Astrocyte of the hippocampus (primary cell): ENCODE data around the gene EPHA10.
A peak's percentile ranks its signal among the peaks of the same experiment; 100 is the strongest.
"Not testable (repeated sequence)": the region's sequence is repeated elsewhere in the genome, so short reads cannot be mapped to it uniquely, and the experiment has no call there.

Experiments
- DNase-seq: peaks from one replicate; pipeline ENCODE4 v3.0.0; 2011; ENCODE audit warnings: low read depth, low spot score

EPHA10 gene

DNA sequence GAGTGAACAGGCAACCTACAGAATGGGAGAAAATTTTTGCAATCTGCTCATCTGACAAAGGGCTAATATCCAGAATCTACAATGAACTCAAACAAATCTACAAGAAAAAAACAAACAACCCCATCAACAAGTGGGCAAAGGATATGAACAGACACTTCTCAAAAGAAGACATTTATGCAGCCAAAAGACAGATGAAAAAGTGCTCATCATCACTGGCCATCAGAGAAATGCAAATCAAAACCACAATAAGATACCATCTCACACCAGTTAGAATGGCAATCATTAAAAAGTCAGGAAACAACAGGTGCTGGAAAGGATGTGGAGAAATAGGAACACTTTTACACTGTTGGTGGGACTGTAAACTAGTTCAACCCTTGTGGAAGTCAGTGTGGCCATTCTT lies 6.5 kb upstream of the EPHA10 start:
- DNase-seq: not testable (repeated sequence)

- no peak for DNase-seq
Observed at GRCh38 chr1:37767488-37767887, 2.6 kb upstream of the EPHA10 start.

- DNase-seq: no peak
Observed at GRCh38 chr1:37765916-37766664, 1.2 kb upstream of the EPHA10 start.

DNA sequence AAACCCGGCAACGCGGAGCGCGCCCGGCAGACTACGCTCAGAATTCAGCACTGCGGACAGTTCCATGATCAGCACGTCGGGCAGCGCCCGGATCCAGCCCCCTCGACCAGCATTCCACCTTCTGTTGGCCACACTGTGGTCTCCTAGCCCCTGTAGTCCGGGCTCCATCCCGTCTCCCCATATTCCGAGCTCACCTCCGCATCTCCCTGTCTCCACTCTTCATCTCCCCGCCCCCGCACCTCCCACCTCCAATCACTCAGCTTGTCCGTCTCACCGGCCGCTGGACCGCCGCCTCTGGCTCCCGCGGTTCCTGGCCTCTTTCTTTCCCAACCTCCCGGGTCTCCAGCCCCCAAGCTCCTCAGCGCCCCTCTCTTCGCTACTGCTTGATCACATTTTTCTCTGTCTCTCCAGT lies 500 bp downstream of the EPHA10 start:
- DNase-seq: peak; percentile 82

DNA sequence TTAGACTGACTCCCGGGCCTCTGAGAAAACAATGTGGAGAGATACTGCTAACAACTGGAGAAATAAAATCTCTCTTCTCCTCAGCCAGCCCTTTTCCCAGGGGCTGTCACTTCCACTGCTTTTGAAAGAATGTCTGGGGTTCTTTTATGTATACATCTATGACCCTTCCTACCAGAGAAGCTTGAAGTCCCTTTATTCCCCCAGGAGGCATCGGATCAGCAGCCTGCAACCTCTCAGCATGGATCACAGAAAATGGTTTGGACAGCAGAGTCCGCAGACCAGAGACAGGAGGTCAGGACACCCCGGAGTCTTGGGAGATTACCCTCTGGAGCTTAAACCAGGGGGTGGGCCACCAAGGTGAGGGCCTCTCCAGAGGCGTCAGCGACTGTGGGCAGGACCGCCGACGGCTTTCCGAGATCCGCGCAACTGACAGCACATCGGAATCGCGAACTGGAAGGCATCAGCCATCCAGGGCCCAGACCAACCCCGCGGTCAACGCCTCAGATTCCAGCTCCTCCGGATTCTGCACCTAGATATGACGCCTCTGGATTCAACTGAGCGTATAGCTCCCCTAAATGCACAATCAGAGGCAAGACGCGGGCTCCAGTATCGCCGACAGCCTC lies 1.0 kb downstream of the EPHA10 start:
- DNase-seq: no peak

GRCh38 chr1:37762516-37762915 lies 2.4 kb downstream of the EPHA10 start:
- DNase-seq: no peak

DNA sequence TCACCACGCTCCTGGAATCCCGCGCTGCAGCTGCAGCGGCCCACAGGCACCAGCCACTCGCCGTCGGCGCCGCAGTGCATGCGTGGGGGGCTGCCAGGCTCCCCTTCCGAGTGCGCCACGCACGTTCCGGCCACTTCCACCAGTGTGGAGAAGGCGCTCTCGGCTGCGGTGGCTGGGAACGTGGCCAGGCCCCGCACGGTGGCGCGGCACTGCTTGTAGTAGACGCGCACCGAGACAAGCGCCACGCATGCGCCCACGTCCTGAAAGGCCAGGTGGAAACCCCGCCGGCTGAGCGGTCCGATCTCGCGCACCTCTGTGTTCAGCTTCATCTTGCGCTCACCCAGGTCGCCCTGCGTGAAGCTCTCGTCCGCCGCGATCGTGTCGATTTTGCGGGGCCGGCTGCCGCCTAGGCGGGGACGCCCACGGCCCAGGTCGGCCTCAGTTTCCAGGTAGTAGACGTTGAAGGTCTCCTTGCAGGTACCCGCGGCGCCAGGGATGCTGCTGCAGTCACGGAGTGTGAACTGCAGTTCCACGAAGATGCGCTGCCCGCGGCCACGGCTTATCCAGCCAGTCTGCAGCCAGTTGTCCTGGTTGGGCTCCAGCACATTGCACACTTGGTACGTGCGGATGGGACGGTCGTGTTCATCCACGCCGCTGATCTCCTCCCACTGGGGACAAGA lies 3.4 kb downstream of the EPHA10 start:
- no peak for DNase-seq

DNA sequence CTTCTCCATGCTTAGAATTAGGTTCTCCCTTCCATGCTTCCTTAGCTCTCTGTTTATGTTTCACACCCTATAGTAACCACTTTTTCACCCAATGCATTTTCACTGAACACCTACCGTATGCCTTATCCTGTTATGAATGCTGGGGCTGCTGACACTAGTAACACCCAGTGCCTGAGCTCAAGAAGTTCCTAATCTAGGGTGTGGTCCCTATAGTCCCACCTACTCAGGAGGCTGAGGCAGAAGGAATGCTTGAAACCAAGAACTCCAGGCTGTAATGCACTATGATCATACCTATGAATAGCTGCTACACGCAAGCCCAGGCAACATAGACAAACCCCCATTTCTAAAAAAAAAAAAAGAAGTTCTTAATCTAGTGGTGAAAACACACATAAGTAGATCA lies 5.5 kb downstream of the EPHA10 start:
- DNase-seq: no peak

GRCh38 chr1:37755951-37756560 lies 8.9 kb downstream of the EPHA10 start:
- DNase-seq: no peak

DNA sequence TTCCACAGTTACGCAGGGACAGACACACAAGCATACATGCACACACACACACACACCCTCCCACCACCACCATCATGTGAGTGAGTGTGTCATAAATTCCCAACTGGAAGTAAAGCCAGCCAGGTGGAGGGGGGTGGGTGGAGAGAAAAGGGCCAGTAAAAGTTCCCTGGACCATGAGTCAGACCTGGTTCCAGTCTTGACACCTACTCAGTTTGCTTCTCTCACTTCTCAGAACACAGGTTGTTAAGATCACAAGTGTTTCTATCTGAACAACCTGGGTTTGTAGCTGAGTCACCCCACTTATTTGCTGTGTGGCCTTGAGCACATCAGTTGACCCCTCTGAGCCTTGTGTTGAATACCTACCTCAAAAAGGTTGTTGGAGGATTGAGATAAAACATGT lies 9.6 kb downstream of the EPHA10 start:
- no peak for DNase-seq

DNA sequence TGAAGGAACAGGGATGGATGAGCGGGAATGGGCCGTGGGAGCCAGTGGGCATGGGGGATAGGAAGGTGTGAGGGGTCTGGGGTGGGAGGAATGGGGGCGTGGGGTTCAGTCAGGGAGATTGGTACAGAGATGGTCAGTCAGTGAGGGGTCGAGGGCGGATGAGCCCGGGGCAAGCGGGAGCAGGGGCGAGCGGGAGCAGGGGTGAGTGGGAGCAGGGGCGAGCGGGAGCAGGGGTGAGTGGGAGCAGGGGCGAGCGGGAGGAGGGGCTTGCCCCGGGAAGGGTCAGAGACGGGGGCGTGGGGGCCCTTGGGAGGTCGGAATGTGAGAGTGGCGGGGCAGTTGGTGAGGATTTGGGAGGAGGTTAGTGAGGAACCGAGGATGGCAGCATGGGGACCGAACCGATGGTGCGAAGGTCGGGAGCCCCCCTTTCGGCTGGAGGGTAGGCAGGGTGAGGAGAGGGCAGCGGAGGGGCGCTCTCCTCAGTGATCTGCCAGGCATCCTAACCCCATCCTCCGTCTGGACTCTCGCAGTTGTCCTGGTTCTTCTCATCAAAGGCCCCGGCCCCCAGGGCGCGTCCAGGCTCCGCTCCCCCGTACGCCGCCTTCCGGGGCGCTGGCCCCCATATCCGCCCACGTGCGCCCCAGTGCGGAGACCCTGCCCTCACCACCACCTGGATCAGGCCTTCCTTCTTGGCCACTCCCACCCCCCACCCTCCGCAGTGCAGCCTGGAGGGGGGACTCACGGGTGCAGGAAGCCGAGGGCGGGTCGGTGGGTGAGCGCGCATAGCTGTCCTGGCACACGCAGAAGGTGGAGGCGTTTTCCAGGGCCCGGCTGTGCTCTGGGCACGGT lies 11.2 kb downstream of the EPHA10 start:
- no peak for DNase-seq

DNA sequence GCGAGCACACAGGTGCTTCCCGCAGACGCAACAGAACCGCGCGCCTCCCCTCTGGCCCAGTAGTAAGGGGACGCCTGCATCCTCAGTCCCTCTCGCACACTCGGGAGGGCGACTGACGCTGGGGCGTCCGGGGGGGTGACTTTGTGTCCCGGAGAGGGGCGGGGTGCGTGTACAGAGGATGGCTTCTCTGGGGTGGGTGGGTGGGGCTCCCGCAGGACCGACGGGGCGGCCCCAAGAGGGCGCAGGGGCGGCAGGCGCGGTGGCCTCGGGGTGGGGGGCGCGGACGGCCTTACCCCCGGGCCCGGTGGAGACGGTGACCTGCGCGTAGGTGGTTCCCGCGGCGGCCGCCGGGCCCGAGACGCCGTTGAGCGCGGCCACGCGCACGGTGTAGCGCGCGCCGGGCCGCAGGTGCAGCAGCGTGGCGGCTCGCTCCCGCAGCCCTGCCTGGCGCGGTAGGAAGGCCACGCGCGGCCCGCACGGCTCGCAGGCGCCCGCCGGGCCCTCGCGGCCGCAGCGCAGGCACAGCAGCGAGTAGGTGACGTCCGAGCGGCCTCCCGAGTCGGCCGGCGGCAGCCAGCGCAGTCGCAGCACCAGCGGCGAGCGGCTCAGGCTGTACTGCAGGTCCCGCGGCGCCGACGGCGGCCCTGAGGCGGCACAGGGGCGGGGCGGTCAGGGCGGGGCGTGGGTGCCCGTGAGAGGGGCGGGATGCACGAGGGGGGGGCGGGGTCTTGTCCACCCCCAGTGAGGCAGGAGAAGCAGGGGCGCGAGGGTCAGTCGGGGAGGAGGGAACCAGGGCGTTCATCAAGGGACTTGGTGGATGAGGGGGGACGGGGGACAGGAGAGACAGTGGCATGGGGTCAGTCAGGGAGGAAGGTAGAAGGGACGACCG lies 12.1 kb downstream of the EPHA10 start:
- peak; percentile 57 for DNase-seq

- no peak for DNase-seq
Observed at GRCh38 chr1:37752213-37752582, 12.7 kb downstream of the EPHA10 start.

- no peak for DNase-seq
Observed at GRCh38 chr1:37748565-37748964, 16.4 kb downstream of the EPHA10 start.

- DNase-seq: no peak
Observed at GRCh38 chr1:37746806-37747205, 18.1 kb downstream of the EPHA10 start.

GRCh38 chr1:37741662-37742061 lies 23.3 kb downstream of the EPHA10 start:
- no peak for DNase-seq

DNA sequence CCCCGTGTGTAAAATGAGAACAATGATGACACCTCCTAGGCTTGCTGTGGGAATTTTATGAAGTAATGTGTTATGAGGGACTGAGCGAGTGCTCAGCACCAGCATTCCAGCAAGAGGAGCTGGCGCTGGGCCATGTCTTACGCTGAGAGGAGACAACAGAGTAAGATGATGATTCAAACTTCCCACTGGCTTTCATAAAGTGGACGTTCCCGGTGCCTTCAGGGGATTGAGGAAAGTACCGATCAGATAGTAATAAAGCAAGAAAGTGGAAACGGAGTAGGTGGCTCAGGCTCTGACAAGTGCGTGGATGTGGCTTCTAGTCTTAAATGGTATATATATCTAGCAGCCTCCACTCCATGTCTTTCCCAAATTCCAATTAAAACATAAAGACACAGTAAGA lies 23.8 kb downstream of the EPHA10 start:
- no peak for DNase-seq

DNA sequence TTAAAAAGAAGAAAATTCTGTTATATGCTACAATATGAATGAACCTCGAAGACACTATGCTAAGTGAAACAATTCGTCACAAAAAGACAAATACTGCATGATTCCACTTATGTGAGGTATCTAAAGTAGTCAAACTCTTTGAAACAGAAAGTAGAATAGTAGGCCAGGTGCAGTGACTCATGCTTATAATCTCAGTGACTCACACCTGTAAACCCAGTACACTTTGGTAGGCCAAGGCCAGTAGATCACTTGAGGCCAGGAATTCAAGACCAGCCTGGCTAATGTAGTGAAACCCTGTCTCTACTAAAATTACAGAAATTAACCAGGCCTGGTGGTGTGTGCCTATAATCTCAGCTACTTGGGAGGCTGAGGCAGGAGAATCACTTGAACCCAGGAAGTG lies 25.7 kb downstream of the EPHA10 start:
- no peak for DNase-seq

- not testable (repeated sequence) for DNase-seq
Observed at GRCh38 chr1:37738619-37739018, 26.3 kb downstream of the EPHA10 start.

GRCh38 chr1:37737975-37738374 lies 26.9 kb downstream of the EPHA10 start:
- not testable (repeated sequence) for DNase-seq
